Heart right ventricle (tissue), 16 donors: Measurements from ENCODE around the gene SRSF12. TPM values are rescaled to one million over a fixed set of nuclear protein-coding genes. Genes with fewer than 3 reads are reported as not detected.

Source experiments
- ATAC-seq, 8 donors: fragments of 200-7000 bp; cut with Tn5 transposase; one replicate each; pipeline ENCODE4 v1.9.1; 2020; ENCODE audit warnings: mild to moderate bottlenecking in 8 of 8, moderate library complexity in 8 of 8, moderate number of reproducible peaks in 1 of 8
- DNase-seq, 2 donors: peaks; one replicate each; pipeline ENCODE4 v3.0.0-alpha.2; 2020
- H3K27ac ChIP-seq, 10 donors: fragments of 200-600 bp; sonication (generic) in 2 of 10; one replicate each; pipeline versions ENCODE4 v1.5.0 to v1.8.0; 2020 to 2022; ENCODE audit warnings: mild to moderate bottlenecking in 3 of 10
- H3K27me3 ChIP-seq, 7 donors: fragments of 200-600 bp; one replicate each; pipeline ENCODE4 v1.8.0; 2021 to 2022; ENCODE audit warnings: mild to moderate bottlenecking in 2 of 7
- H3K36me3 ChIP-seq, 9 donors: fragments of 200-600 bp; sonication (generic) in 1 of 9; one replicate each; pipeline versions ENCODE4 v1.5.0 to v1.8.0; 2020 to 2022; ENCODE audit warnings: mild to moderate bottlenecking in 2 of 9
- H3K4me1 ChIP-seq, 9 donors: fragments of 200-600 bp; sonication (generic) in 1 of 9; one replicate each; pipeline versions ENCODE4 v1.5.0 to v1.8.0; 2020 to 2022; ENCODE audit warnings: mild to moderate bottlenecking in 4 of 9
- H3K4me3 ChIP-seq, 10 donors: fragments of 200-600 bp; sonication (generic) in 2 of 10; one replicate each; pipeline versions ENCODE4 v1.5.0 to v1.8.0; 2020 to 2022; ENCODE audit warnings: mild to moderate bottlenecking in 7 of 10, moderate library complexity in 2 of 10
- H3K9me3 ChIP-seq, 11 donors: fragments of 200-600 bp in 10 of 11; sonication (generic) in 2 of 11; one replicate each; pipeline versions ENCODE4 v1.5.0 to v1.8.0; 2013 to 2022; ENCODE audit warnings: mild to moderate bottlenecking in 2 of 11, control low read depth in 1 of 11, moderate library complexity in 1 of 11
- CTCF ChIP-seq, 9 donors: fragments of 200-600 bp; sonication (generic) in 2 of 9; IDR thresholded peaks; one replicate each; pipeline versions ENCODE4 v1.5.0 to v1.8.0; 2021 to 2022; ENCODE audit warnings: antibody characterized with exemption in 9 of 9, mild to moderate bottlenecking in 5 of 9, moderate library complexity in 1 of 9
- WGBS, 2 donors: extraction: QIAGEN DNeasy Blood & Tissue Kit; methylation state at CpG; one replicate each; pipeline ENCODE4 v1.1.7; 2013; ENCODE audit warnings: inconsistent platforms in 1 of 2; 5-methylcytosine and 5-hydroxymethylcytosine counted together
- intact Hi-C, 10 donors: fragments of 100-400 bp; cut with DNase I; formaldehyde crosslinking; loops; one replicate each; pipeline versions ENCODE4 v1.11.1 to v1.14.2; 2022
- polyA plus RNA-seq, 2 donors: library from polyadenylated mRNA; stranded (reverse); fragments of 200-250 nt; gene quantifications; one replicate each; pipeline ENCODE4 v1.2.3, GENCODE V29; 2013
- total RNA-seq, 10 donors: library from RNA; stranded (reverse); fragmentation: NEBNext Ultra II Directional in 3 of 10; extraction: Animal tissue kit (Norgen Biotek cat#: 25700) in 3 of 10; gene quantifications; one replicate each; pipeline versions ENCODE4 v1.2.1 to v1.2.4, GENCODE V29; 2021 to 2023
- donor health status: Arrhythmogenic right ventricular cardiomyopathy.
- donor health status: ischemic (EF 13 %, LVEDD 7.1; RV severe dilation, severe dysfunction).
- donor health status: healthy with polysubstance abuse.
- donor health status: DM: no; HTN: yes; CAD: no.
- donor health status: DM: no; HTN: no; CAD: no.
- donor health status: ischemic (EF 25% LVEDD 6.9; RV normal size, moderate dysfunction).
- donor health status: ischemic (EF 25% LVEDD 5.7; RV mildly dilated, moderate dysfunction).
- donor health status: healthy.
- donor health status: DM: yes; HTN: yes; CAD: no.
- donor health status: Ischemic cardiomyopathy.
- donor health status: ischemic (EF 35%, LVEDD 5.7; RV mildly dilated, moderate dysfunction).
- donor health status: nonischemic (EF 11% LVEDD 7.7; RV severe dilation, severe dysfunction).
- donor health status: DM: yes; HTN: yes; CAD: no.
- donor health status: PGD.
- donor health status: ischemic (EF 29% LVEDD 5.4; RV normal size, mild dysfunction).
- donor health status: nonischemic (EF 23%, LVEDD 6.1; RV moderate dilation, normal function).

SRSF12 gene
- total and polyA plus RNA-seq, 12 donors, result 0.06 to 0.47 (median 0.17) TPM; not detected in 2

- Histone ChIP-seq H3K27ac (no peak overlapping the region), H3K36me3 (no peaks in the 10 kb centered on the region), H3K4me1 (peaks cover 0 to 14% (median 7%) of the 10 kb centered on the region in 9 donors), H3K9me3 (no peaks in the 10 kb centered on the region), H3K27me3 (no peaks in the 10 kb centered on the region), H3K4me3 (peak overlapping the region in 7 of 10 donors; percentile 53 to 96 (median 73))
- intact Hi-C loops, result loop anchor here in 4 of 10 donors (5.0 to 10.0 kb wide), 5 partner anchors 34 to 248 kb away; partner anchors contain the start of gene PNRC1 (in 1 of the 4)
- TF ChIP-seq CTCF (IDR thresholded peaks at IDR 0.05), result no peak
- ATAC-seq, result no peak
- WGBS, 2 donors, result 72 to 77% methylated on average over 6 of the region's 6 CpGs
- DNase-seq, result no peak
Measured at GRCh38 chr6:89116702-89117101, 1.2 kb downstream of the SRSF12 start.

GRCh38 chr6:89111933-89112332 is 5.9 kb downstream of the SRSF12 start:
- Histone ChIP-seq H3K27ac (no peak overlapping the region), H3K36me3 (no peaks in the 10 kb centered on the region), H3K4me3 (no peak overlapping the region), H3K27me3 (no peaks in the 10 kb centered on the region), H3K9me3 (no peaks in the 10 kb centered on the region), H3K4me1 (peaks cover 0 to 7% (median 3%) of the 10 kb centered on the region in 9 donors)
- intact Hi-C loops, result loop anchor here in 3 of 10 donors (10.0 kb wide), 3 partner anchors 127 to 253 kb away; no protein-coding TSS in a partner anchor
- TF ChIP-seq CTCF (IDR thresholded peaks at IDR 0.05), result no peak
- ATAC-seq, result no peak
- WGBS, 2 donors, result 95 to 98% methylated on average over 9 of the region's 9 CpGs
- no peak for DNase-seq

GRCh38 chr6:89110284-89110683 is 7.6 kb downstream of the SRSF12 start:
- H3K36me3 ChIP-seq, result peaks cover 0 to under 1% (median 0%) of the 10 kb centered on the region in 9 donors
- H3K27me3 ChIP-seq, result no peaks in the 10 kb centered on the region
- no peak overlapping the region for H3K27ac ChIP-seq
- ATAC-seq (no peak), DNase-seq (no peak)
- no peak overlapping the region for H3K4me3 ChIP-seq
- H3K4me1 ChIP-seq, result no peaks in the 10 kb centered on the region
- no peaks in the 10 kb centered on the region for H3K9me3 ChIP-seq
- intact Hi-C loops, result loop anchor here in 3 of 10 donors (10.0 kb wide), 3 partner anchors 125 to 255 kb away; no protein-coding TSS in a partner anchor
- no peak for TF ChIP-seq CTCF (IDR thresholded peaks at IDR 0.05)
- 88 to 98% methylated on average over 3 of the region's 3 CpGs for WGBS, 2 donors

GRCh38 chr6:89100114-89100513 is 17.8 kb downstream of the SRSF12 start:
- Histone ChIP-seq H3K4me1 (no peaks in the 10 kb centered on the region), H3K27me3 (no peaks in the 10 kb centered on the region), H3K36me3 (peaks cover 0 to 7% (median 0%) of the 10 kb centered on the region in 9 donors), H3K9me3 (no peaks in the 10 kb centered on the region), H3K4me3 (no peak overlapping the region), H3K27ac (no peak overlapping the region)
- no peak for DNase-seq
- WGBS, 2 donors, result 85 to 88% methylated on average over 2 of the region's 2 CpGs
- no peak for ATAC-seq
- no peak for TF ChIP-seq CTCF (IDR thresholded peaks at IDR 0.05)
- intact Hi-C loops, result no loop called here
